GM19455 (cell line): ENCODE results near the gene SELENOV.

Experiments
- ATAC-seq: cut with Tn5 transposase; IDR thresholded peaks from one replicate; pipeline ENCODE4 v1.9.1; 2021; ENCODE audit not compliant: unreplicated experiment

SELENOV gene

DNA sequence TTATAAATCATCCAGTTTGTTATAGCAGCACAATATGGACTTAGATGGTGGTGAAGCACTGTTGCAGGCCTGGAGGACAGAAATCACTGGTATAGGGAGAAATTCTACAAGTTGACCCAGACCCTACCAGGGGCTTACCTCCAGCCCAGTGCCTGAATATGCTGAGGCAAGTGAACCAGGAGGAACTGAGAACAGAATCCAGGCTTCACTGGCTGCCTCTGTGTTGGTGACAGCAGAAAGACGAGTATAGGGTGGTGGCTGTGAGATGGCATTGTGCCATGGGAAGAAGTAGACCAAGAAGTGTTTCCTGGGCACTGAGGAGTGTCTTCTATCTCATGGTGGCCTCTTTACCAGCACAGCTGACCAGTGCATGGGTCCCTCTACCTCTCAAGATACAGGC is 40.9 kb downstream of the SELENOV start:
- ATAC-seq, result no peak

DNA sequence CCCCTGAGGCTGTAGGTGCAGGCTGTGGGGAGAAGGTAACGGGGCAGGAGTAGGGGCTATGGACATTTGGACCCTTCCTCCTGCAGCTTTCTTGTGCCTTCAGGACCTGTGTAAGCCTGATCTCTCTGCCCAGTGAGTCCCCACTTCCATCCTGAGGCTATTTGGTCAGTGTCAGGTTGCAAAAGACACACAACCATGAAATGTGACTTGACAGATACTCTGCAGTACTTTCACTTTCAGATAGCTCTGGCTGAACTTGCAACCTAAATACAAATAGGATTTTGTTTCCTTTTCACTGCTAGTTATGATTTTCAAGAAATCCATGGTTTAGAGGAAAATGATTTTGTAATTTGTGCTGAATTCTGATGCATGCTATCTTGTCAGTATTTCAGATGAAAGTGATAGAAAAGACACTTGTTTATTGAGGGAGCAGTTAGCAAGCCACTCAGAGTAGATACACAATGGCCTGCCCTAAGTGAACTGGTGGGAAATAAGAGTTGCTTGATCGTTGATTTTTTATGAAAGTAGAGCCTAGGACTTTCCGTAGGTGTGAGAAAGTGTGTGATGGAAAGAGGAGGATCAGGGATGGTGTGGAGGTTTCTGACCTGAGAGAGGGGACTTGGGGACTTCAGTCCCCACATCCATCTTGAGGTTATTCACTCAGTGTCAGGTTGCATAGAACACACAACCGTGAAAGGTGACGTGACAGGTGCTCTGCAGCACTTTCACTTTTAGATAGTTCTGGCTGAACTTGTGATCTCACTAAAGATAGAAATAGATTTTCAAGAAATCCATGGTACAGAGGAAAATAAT is 43.1 kb downstream of the SELENOV start:
- no peak for ATAC-seq

DNA sequence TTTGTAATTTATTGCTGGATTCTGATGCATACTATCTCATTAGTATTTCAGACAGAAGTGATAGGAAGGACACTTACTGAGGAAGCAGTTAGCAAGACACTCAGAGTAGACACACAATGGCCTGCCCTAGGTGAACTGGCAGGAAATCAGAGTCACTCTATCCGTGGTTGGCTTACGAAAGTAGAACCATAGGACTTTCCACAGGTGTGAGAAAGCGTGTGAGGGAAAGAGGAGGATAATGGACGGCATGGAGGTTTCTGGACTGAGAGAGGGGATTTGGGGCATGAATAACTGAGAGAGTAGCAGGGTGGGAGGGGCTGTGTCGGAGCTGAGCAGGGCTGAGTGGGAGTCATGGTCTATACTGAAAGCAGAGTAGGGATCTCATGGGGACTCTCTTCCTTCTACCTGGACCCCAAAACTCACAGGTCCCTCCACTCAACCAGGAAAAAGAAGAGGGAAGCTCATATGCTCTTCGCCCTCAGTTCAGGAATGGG is 43.7 kb downstream of the SELENOV start:
- no peak for ATAC-seq

DNA sequence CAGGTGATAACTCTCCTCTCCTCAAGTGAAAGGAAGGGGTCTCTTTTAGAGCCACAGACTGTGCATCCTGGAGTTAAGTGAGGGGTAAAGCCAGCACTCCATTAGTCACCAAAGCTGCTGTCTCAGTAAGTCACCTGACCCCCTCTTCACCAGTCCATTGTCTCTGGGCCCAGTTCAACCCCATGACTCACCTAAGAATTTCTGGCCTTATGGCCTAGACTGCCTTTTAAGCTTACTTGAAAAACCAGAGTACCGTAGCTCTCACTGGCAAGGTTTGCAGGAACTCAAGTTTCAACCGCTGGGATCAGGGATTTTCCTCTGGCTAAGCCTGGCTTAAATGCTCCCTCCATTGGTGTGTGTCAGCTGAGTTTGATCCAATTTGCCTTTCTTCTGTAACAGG is 48.5 kb downstream of the SELENOV start:
- no peak for ATAC-seq

DNA sequence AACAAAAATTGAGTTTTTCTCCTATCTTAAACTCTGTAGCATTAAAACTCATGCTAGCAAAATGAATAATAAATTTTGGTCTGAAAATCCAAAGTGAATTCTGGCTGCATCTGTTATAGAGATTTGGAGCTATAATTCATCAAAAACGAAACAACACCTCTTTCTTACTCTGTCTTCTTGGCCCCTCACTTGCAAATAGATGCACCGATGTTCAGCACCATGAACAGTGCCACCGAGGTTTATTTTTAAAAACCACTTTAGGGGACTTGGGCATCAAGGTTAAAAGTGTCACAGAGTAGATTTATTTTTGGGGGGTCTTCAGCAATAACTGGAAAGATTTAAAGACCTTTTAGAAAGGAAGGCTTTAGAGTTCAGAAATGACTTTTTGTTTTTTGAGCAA is 51.1 kb downstream of the SELENOV start:
- ATAC-seq, result no peak

DNA sequence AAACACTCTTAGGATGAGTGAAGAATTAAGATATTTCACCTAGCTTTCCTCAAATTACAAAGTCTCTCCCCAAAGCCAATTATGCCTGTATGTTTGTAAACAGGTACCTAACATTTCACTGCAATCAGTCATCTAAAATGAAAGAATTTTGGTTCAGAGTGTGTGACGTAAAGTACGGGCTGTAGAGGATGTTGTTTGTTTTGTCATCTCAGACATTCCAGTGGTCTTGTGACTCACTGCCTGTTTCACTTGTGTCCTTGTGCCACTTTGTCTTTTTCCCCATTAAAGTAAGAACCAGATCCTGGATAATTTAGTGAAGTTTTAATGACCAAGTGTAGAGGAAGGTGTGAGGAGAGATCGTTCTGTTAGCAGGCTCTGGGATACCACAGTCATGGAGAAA is 53.7 kb downstream of the SELENOV start:
- no peak for ATAC-seq
